DND-41 (cell line): Measurements from ENCODE around the gene GPRIN1.

Experiments used
- ATAC-seq: fragments of 200-7000 bp; cut with Tn5 transposase; 3 replicates; pipeline ENCODE4 v1.9.1; 2021; ENCODE audit warnings: low read depth; ENCODE audit not compliant: insufficient read depth
- DNase-seq: peaks from one replicate; pipeline ENCODE4 v3.0.0-alpha.2; 2020
- H2AFZ ChIP-seq: 2 replicates; pipeline ENCODE4 v1.6.0; 2012; ENCODE audit warnings: low read depth, low read length
- H3K27ac ChIP-seq: 2 replicates; pipeline ENCODE4 v1.5.1; 2012; ENCODE audit warnings: low read length, inconsistent platforms
- H3K27me3 ChIP-seq: fragments of 200-600 bp; sonication (generic); 2 replicates; pipeline ENCODE4 v1.6.0; 2012; ENCODE audit warnings: low read length, mild to moderate bottlenecking, inconsistent platforms; ENCODE audit not compliant: insufficient read depth, poor library complexity
- H3K36me3 ChIP-seq: 2 replicates; pipeline ENCODE4 v1.5.1; 2012; ENCODE audit warnings: low read length, inconsistent platforms; ENCODE audit not compliant: insufficient read depth
- H3K4me1 ChIP-seq: 2 replicates; pipeline ENCODE4 v1.5.1; 2012; ENCODE audit warnings: mild to moderate bottlenecking, low read length; ENCODE audit not compliant: insufficient read depth
- H3K4me2 ChIP-seq: 2 replicates; pipeline ENCODE4 v1.6.0; 2012; ENCODE audit warnings: mild to moderate bottlenecking, moderate library complexity, low read length, inconsistent platforms; ENCODE audit not compliant: insufficient read depth
- H3K4me3 ChIP-seq, 2 experiments: fragments of 200-600 bp in 1 of 2; shearing (Covaris generic) in 1 of 2; 2 replicates each; pipeline ENCODE4 v1.5.1; 2012 to 2016; ENCODE audit warnings: inconsistent platforms in 2 of 2, low read length in 2 of 2, mild to moderate bottlenecking in 2 of 2, low read depth in 1 of 2, moderate library complexity in 1 of 2
- H3K79me2 ChIP-seq: 2 replicates; pipeline ENCODE4 v1.6.0; 2012; ENCODE audit warnings: low read length, inconsistent platforms; ENCODE audit not compliant: insufficient read depth
- H3K9ac ChIP-seq: 2 replicates; pipeline ENCODE4 v1.6.0; 2012; ENCODE audit warnings: low read depth, mild to moderate bottlenecking, inconsistent platforms, low read length, moderate library complexity
- H3K9me3 ChIP-seq: 2 replicates; pipeline ENCODE4 v1.5.1; 2012; ENCODE audit warnings: low read length, moderate library complexity, mild to moderate bottlenecking, inconsistent platforms; ENCODE audit not compliant: insufficient read depth, severe bottlenecking
- H4K20me1 ChIP-seq: 2 replicates; pipeline ENCODE4 v1.6.0; 2012; ENCODE audit warnings: low read length; ENCODE audit not compliant: insufficient read depth
- EZH2 ChIP-seq: IDR thresholded peaks from 3 replicates; pipeline ENCODE4 v1.6.1; 2012; ENCODE audit warnings: borderline replicate concordance, low read depth, mild to moderate bottlenecking, moderate library complexity, low read length, inconsistent platforms; ENCODE audit not compliant: severe bottlenecking
- TF ChIP-seq, protein P1 (sequence below): IDR thresholded peaks from 2 replicates; pipeline ENCODE4 v1.5.1; 2012; ENCODE audit warnings: borderline replicate concordance, low read length, moderate library complexity, mild to moderate bottlenecking; ENCODE audit not compliant: poor library complexity, severe bottlenecking; ENCODE audit errors: extremely low read depth

The GPRIN1 gene

DNA sequence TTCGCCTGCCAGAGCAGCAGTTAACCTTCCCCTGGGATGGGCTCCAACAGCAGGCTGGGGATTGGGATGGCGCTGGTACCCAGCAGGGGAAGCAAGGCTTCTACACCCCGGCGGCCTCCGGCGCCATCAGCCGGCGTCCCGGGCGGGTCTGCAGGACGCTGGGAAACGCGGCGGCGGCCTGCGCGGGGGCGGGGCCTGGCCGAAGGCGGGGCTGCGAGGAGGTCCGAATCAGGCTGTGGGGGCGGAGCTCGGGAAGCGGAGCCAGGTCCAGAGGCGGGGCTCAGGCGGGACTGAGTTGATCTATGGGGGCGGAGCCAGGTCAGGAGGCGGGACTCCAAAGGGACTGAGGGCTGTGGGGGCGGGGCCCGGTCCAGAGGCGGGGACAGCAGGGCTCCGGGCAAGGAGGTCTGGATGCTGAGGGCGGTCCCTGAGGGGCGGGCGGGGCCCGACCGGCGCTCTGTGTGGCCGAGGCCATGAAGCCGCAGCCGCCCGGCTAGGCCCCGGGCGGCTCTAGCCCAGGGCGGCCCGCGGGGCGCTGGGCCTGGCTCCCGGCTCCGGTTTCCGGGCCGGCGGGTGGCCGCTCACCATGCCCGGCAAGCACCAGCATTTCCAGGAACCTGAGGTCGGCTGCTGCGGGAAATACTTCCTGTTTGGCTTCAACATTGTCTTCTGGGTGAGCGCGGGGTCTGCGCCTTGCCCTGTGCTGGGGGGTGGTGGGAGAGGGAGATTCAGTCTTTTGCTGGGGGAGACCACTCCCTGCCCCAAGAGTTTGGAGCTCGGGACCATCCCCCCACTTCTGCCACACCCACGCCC is 37.3 kb upstream of the GPRIN1 start, which contains the start of gene TSPAN17:
Gene TSPAN17, plus strand, starts transcription at position 455 of the 813 bp plus-strand sequence. Its CDS starts 132 bp downstream, at position 587.
- H3K36me3 ChIP-seq, result peaks cover 2% of the 10 kb centered on the region; the same call in 1 of the 2 replicates
- H3K79me2 ChIP-seq, result peaks cover 27% of the 10 kb centered on the region
- peak within 1 kb of the TSS; percentile 90 for H3K27ac ChIP-seq
- H4K20me1 ChIP-seq, result peaks cover 25% of the 10 kb centered on the region; the same call in 1 of the 2 replicates
- no peaks in the 10 kb centered on the region for H3K27me3 ChIP-seq
- no peaks in the 10 kb centered on the region for H3K9me3 ChIP-seq
- TF ChIP-seq EZH2, result no peak
- TF ChIP-seq, protein P1, sequence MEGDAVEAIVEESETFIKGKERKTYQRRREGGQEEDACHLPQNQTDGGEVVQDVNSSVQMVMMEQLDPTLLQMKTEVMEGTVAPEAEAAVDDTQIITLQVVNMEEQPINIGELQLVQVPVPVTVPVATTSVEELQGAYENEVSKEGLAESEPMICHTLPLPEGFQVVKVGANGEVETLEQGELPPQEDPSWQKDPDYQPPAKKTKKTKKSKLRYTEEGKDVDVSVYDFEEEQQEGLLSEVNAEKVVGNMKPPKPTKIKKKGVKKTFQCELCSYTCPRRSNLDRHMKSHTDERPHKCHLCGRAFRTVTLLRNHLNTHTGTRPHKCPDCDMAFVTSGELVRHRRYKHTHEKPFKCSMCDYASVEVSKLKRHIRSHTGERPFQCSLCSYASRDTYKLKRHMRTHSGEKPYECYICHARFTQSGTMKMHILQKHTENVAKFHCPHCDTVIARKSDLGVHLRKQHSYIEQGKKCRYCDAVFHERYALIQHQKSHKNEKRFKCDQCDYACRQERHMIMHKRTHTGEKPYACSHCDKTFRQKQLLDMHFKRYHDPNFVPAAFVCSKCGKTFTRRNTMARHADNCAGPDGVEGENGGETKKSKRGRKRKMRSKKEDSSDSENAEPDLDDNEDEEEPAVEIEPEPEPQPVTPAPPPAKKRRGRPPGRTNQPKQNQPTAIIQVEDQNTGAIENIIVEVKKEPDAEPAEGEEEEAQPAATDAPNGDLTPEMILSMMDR, result peak; percentile 45
- peak within 1 kb of the TSS; percentile 93 for H3K9ac ChIP-seq
- peak within 1 kb of the TSS; percentile 99 for H3K4me2 ChIP-seq
- peak; percentile 91 for ATAC-seq
- peak within 1 kb of the TSS; percentile 98 for H2AFZ ChIP-seq
- DNase-seq, result peak; percentile 99
- peak within 1 kb of the TSS; percentile 83 to 90 for H3K4me3 ChIP-seq
- peaks cover 40% of the 10 kb centered on the region for H3K4me1 ChIP-seq

DNA sequence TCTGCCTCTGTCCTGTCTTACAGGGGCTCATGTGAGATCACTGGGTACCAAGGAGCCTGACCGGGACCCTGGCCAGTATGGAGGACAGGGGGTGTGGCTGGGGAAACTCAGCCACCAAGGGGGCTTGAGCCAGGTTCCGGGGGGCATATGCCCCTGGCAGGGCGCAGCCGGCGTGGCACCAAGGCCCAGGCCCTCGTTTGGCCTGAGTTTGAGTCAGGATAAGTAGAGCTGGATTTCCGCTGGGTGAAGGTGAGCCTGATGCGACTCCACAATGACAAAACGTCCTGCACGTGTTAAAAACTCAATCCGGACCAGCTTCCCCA is 36.7 kb upstream of the GPRIN1 start:
- peak overlapping the region; percentile 99 for H3K4me2 ChIP-seq
- H3K9me3 ChIP-seq, result no peaks in the 10 kb centered on the region
- H3K27ac ChIP-seq, result peak overlapping the region; percentile 90
- DNase-seq (no peak), ATAC-seq (no peak)
- peak overlapping the region; percentile 98 for H2AFZ ChIP-seq
- peaks cover 22% of the 10 kb centered on the region; the same call in 1 of the 2 replicates for H4K20me1 ChIP-seq
- H3K36me3 ChIP-seq, result no peaks in the 10 kb centered on the region
- peak overlapping the region; percentile 93 for H3K9ac ChIP-seq
- H3K27me3 ChIP-seq, result no peaks in the 10 kb centered on the region
- H3K4me3 ChIP-seq, result peak overlapping the region; percentile 83 to 90
- H3K4me1 ChIP-seq, result peaks cover 40% of the 10 kb centered on the region
- TF ChIP-seq, protein P1, result no peak
- no peak for TF ChIP-seq EZH2
- H3K79me2 ChIP-seq, result peaks cover 27% of the 10 kb centered on the region

DNA sequence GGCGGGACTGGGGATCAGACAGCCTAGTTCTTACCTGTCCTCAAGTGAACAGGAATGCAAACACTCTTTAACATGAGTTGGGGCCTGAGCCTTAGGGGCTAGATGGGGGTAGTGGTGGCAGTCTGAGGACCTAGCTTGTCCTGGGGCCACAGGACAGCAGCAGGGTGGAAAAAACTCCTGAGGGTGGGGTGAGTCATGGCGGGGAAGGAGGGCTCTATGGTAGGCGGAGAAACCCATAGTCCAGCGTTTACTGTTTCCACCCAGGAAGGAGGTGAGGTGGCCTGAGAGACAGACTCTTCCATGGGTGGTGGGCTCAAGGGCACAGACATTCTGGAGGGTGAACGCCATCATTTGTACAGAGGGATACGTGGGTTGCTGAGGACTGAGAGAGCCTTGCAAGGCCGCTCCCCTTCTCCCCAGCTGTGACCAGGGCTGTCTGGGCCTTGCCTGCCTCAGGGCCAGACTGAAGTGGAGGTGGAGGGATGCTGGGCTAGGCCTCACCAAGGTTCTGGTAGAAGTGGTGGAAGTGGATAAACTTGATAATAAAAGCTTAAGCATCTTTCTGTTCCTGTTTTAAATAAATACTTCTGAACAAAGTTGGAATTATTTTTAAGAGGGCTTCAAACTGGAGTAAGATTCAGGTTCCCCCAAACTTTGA is 36.2 kb upstream of the GPRIN1 start:
- peaks cover 27% of the 10 kb centered on the region for H3K79me2 ChIP-seq
- peak overlapping the region; percentile 90 for H3K27ac ChIP-seq
- no peaks in the 10 kb centered on the region for H3K9me3 ChIP-seq
- peaks cover 17% of the 10 kb centered on the region; the same call in 1 of the 2 replicates for H4K20me1 ChIP-seq
- DNase-seq, result no peak
- H3K36me3 ChIP-seq, result no peaks in the 10 kb centered on the region
- no peak for ATAC-seq
- H3K4me1 ChIP-seq, result peaks cover 40% of the 10 kb centered on the region
- H3K27me3 ChIP-seq, result no peaks in the 10 kb centered on the region
- H3K9ac ChIP-seq, result peak overlapping the region; percentile 93
- peak overlapping the region; percentile 99 for H3K4me2 ChIP-seq
- TF ChIP-seq, protein P1, result no peak
- TF ChIP-seq EZH2, result no peak
- H2AFZ ChIP-seq, result peak overlapping the region; percentile 98
- peak overlapping the region in 1 of 2 experiments; percentile 83; a peak in 3 of 4 replicates for H3K4me3 ChIP-seq
